GM19193 (cell line): ENCODE data around the gene SLC44A4.
A peak's percentile ranks its signal among the peaks of the same experiment; 100 is the strongest.

Source experiments
- POLR2A ChIP-seq: IDR thresholded peaks from 4 replicates; pipeline ENCODE4 v1.6.1; 2011; ENCODE audit not compliant: insufficient read depth, insufficient read length; ENCODE audit errors: extremely low read depth

Gene SLC44A4

DNA sequence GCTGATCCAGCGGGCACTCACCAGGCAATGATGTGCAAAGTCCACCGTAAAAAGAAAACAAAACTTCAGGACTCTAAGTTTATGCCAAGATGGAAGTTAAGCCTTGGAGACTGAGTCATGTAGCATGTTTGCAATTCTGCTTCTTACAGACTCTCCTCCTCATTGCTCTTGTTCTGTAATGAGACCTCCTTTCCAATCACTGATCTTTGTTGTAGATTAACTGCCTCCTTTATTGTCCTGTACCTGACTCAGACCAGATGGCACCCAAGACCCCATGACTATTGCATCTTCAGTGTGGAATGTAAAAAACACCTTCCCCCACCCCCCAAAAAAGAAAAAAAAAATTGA lies 27.3 kb downstream of the SLC44A4 start:
- TF ChIP-seq POLR2A, result no peak

DNA sequence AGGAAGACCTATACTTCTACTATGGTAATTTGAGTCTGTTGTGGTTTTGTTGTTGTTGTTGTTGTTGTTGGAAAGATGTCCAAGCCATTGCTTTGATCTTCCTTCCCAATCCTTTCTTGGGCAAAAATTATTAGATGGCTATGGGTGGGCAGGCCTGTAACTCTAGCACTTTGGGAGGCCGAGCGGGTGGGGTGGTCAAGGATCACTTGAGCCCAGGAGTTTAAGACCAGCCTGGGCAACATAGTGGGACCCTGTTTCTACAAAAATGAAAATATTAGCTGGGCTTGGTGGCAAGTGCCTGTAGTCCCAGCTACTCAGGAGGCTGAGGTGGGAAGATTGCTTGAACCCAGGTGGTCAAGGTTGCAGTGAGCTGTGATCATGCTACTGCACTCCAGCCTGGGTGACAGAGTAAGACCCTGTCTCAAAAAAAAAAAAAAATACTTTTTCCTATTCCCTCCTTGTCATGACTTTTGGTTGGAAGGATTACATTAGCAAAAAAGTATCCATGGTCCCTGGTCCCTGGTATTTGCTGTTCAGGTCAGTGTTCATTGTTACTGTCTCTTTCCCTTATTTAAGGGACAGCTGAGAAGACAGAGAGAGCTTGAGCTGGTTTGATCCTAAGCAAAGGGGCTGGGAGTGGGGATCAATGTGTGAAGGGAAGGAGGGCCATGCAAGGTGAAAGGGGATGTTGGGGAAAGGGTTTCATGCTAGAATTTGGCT lies 27.9 kb downstream of the SLC44A4 start:
- no peak for TF ChIP-seq POLR2A

- no peak for TF ChIP-seq POLR2A
Observed at GRCh38 chr6:31847276-31847978, 31.4 kb downstream of the SLC44A4 start.

GRCh38 chr6:31844507-31844906 lies 34.3 kb downstream of the SLC44A4 start:
- TF ChIP-seq POLR2A, result no peak

- no peak for TF ChIP-seq POLR2A
Observed at GRCh38 chr6:31842053-31842452, 36.7 kb downstream of the SLC44A4 start.

- TF ChIP-seq POLR2A, result no peak
Observed at GRCh38 chr6:31838968-31839367, 39.8 kb downstream of the SLC44A4 start.

DNA sequence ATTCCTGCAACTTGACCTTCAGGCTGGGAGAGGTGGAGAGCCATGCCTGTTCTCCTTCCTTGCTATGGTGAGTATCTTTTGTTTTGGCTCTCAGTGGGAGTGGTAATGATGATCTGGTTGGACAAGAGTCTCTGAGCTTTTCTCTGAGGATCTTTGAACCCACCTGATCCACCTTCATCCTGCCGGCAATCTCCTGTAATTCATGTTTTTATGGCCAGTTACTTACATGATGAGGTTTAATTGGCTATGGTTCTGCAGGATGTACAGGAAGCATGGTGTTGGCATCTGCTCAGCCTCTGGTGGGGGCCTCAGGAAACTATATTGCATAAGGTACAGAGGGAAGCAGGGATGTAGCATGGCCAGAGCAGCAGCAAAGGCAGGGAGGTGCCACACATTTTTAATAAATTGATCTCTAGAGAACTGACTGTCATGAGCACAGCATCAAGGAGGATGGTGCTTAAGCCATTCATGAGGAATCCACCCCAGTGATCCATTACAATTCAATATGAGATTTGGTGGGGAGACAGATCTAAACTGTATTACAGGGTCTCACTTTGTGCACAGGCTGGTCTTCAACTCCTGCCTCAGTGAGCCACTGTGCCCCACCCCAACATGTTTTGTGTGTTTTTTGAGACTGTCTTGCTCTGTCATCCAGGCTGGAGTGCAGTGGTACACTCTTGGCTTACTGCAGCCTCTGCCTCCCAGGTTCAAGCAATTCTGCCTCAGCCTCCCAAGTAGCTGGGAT lies 41.3 kb downstream of the SLC44A4 start:
- no peak for TF ChIP-seq POLR2A

DNA sequence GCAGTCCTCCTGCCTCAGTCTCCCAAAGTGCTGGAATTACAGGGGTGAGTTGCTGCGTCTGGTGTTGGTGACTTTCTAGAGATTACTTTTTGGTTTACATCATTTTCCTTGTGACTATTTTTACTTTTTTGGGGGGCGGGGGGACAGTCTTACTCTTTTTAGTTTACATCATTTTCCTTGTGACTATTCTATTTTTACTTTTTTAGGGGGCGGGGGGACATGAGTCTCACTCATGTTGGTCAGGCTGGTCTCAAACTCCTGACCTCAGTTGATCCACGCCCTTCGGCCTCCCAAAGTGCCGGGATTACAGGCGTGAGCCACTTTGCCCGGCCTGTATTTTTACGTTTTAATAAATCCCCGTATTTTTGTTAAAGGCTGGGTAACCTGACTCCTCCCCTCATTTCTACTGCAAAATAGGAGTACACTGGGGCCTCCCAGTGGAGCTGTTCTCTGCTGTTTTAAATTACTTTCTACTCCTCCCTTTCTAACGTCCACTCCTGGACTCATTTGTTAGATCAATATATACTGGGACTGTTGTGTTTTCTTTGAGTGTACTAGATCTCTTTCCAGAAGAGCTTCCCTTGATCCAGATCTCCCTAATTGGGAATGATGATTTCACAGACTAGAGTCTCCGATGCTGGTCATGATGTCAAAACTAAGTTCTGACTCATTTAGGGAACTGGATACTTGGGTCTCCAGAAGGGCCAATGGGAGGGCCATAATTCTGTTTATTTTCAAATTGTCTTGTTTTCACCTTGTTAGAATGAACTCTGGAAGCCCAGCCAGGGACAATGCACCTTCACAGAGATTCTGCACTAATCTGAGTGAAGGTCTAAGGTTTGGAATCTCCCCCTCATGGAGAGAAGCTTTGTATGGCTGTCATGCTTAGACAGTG lies 42.1 kb downstream of the SLC44A4 start:
- TF ChIP-seq POLR2A, result no peak

DNA sequence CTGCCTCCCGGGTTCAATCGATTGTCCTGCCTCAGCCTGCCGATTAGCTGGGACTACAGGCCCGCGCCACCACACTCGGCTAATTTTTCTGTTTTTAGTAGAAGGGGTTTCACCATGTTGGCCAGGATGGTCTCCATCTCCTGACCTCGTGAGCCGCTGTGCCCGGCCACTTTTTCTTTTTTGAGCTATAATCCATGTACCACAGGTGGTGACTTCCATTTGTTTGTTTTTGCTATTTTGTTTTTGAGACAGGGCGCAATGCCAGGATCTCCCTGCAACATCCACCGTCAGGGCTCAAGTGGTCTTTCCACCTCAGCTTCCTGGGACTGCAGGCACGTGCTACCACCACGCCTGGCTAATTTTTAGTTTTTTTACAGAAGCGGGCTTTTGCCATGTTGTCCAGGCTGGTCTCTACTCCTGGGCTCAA lies 42.7 kb downstream of the SLC44A4 start:
- no peak for TF ChIP-seq POLR2A

GRCh38 chr6:31834367-31835250 lies 44.2 kb downstream of the SLC44A4 start:
- TF ChIP-seq POLR2A, result peak; percentile 100

DNA sequence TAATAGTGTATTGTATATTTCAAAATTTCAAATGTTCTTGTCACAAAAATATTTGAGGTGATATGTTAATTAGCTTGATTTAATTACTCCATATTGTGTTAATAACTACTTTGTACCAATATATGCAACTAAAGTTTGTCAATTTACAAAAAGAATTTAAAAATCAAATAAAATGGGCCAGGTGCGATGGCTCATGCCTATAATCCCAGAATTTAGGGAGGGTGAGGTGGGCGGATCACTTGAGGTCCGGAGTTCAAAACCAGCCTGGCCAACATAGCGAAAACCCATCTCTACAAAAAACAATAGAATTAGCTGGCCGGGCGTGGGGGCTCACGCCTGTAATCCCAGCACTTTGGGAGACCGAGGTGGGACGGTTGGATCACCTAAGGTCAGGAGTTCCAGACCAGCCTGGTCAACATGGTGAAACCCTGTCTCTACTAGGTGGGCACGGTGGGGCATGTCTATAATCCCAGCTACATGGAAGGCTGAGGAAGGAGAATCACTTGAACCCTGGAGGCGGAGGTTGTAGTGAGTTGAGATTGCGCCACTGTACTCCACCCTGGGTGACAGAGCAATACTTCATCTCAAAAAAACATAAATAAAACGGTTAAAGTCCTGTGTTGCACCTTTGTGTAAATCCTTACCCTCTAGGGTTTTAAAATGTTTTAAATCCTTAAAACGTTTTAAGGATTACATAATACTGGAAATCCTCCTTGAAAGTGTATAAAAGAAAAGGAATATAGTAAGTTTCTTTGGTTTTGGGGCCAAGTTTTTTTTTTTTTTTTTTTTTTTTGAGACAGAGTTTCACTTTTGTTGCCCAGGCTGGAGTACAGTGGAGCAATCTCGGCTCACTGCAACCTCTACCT lies 47.2 kb downstream of the SLC44A4 start:
- TF ChIP-seq POLR2A, result no peak

DNA sequence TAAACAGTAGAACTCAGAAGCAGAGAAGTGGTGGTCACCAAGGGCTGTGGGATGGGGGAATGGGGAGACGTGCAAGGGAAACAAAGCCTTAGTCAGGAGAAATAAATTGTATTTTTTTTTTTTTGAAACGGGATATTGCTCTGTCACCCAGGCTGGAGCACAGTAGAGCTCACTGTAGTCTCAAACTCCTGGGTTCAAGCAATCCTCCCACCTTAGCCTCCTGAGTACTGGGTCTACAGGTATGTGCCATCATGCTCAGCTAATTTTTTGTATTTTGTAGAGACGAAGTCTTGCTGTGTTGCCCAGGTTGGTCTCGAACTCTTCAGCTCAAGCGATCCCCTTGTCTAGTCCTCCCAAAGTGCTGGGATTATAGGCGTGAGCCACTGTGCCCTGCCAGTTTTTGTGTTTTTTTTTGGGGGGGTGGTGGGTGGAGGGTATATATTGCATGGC lies 47.9 kb downstream of the SLC44A4 start:
- no peak for TF ChIP-seq POLR2A

- TF ChIP-seq POLR2A, result no peak
Observed at GRCh38 chr6:31829633-31830283, 49.0 kb downstream of the SLC44A4 start.
